WTC11 (cell line): ENCODE data around the gene NKAIN2.

ENCODE experiments used
- NR3C1 ChIP-seq: sonication (generic); formaldehyde crosslinking; conservative IDR thresholded peaks from 2 replicates; pipeline ENCODE4 v1.8.1; 2023; ENCODE audit warnings: low read depth, mild to moderate bottlenecking, missing genetic modification reagents
- TF ChIP-seq, protein P1 (sequence below): fragments of 200-600 bp; IDR thresholded peaks from 2 replicates; pipeline ENCODE4 v1.8.0; 2022; ENCODE audit warnings: antibody characterized with exemption

GRCh38 chr6:124723671-124724070, 920.0 kb downstream of the NKAIN2 start:
- TF ChIP-seq, protein P1, sequence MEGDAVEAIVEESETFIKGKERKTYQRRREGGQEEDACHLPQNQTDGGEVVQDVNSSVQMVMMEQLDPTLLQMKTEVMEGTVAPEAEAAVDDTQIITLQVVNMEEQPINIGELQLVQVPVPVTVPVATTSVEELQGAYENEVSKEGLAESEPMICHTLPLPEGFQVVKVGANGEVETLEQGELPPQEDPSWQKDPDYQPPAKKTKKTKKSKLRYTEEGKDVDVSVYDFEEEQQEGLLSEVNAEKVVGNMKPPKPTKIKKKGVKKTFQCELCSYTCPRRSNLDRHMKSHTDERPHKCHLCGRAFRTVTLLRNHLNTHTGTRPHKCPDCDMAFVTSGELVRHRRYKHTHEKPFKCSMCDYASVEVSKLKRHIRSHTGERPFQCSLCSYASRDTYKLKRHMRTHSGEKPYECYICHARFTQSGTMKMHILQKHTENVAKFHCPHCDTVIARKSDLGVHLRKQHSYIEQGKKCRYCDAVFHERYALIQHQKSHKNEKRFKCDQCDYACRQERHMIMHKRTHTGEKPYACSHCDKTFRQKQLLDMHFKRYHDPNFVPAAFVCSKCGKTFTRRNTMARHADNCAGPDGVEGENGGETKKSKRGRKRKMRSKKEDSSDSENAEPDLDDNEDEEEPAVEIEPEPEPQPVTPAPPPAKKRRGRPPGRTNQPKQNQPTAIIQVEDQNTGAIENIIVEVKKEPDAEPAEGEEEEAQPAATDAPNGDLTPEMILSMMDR: no peak
- TF ChIP-seq NR3C1: no peak
